H9 (cell line): ENCODE measurements around the gene DCC. TPM values are rescaled to one million over a fixed set of nuclear protein-coding genes. Genes with fewer than 3 reads are reported as not detected.

Source experiments
- DNase-seq: peaks from one replicate; pipeline ENCODE4 v3.0.0-alpha.2; 2017
- H2AFZ ChIP-seq: one replicate; pipeline ENCODE4 v1.6.1; 2013; ENCODE audit warnings: mild to moderate bottlenecking, low read length, control low read depth, moderate library complexity
- H2AK5ac ChIP-seq: 2 replicates; pipeline ENCODE4 v1.6.1; 2013; ENCODE audit warnings: low read length, control low read depth, mixed read lengths; ENCODE audit not compliant: insufficient read length
- H2BK120ac ChIP-seq: one replicate; pipeline ENCODE4 v1.6.1; 2013; ENCODE audit warnings: low read depth, mild to moderate bottlenecking, low read length, control low read depth, inconsistent platforms; ENCODE audit not compliant: poor library complexity, severe bottlenecking
- H2BK12ac ChIP-seq: 2 replicates; pipeline ENCODE4 v1.6.1; 2013; ENCODE audit warnings: low read length, control low read depth, mixed read lengths, low read depth; ENCODE audit not compliant: insufficient read length
- H2BK15ac ChIP-seq: 2 replicates; pipeline ENCODE4 v1.6.1; 2013; ENCODE audit warnings: low read depth, low read length, control low read depth
- H2BK20ac ChIP-seq: one replicate; pipeline ENCODE4 v1.6.1; 2013; ENCODE audit warnings: low read depth, mild to moderate bottlenecking, low read length, control low read depth, inconsistent platforms; ENCODE audit not compliant: poor library complexity, severe bottlenecking
- H2BK5ac ChIP-seq: 2 replicates; pipeline ENCODE4 v1.6.1; 2013; ENCODE audit warnings: low read length, control low read depth, mixed read lengths; ENCODE audit not compliant: insufficient read length
- H3K14ac ChIP-seq: 2 replicates; pipeline ENCODE4 v1.6.1; 2013; ENCODE audit warnings: low read length, control low read depth; ENCODE audit not compliant: insufficient read depth
- H3K18ac ChIP-seq: 2 replicates; pipeline ENCODE4 v1.6.1; 2013; ENCODE audit warnings: low read depth, mild to moderate bottlenecking, mixed read lengths, low read length, control low read depth; ENCODE audit not compliant: insufficient read length
- H3K23ac ChIP-seq: 2 replicates; pipeline ENCODE4 v1.6.1; 2013; ENCODE audit warnings: low read length, control low read depth, mixed read lengths, low read depth; ENCODE audit not compliant: insufficient read length
- H3K23me2 ChIP-seq: 2 replicates; pipeline ENCODE4 v1.6.1; 2013; ENCODE audit warnings: low read depth, mild to moderate bottlenecking, mixed read lengths, low read length, control low read depth; ENCODE audit not compliant: insufficient read length, poor library complexity, severe bottlenecking
- H3K27ac ChIP-seq: 2 replicates; pipeline ENCODE4 v1.5.1; 2013; ENCODE audit warnings: low read length, control low read depth, mixed read lengths, low read depth; ENCODE audit not compliant: insufficient read length
- H3K27me3 ChIP-seq: 2 replicates; pipeline ENCODE4 v1.6.1; 2013; ENCODE audit warnings: low read length, control low read depth, inconsistent platforms; ENCODE audit not compliant: insufficient read depth
- H3K4ac ChIP-seq: 2 replicates; pipeline ENCODE4 v1.6.1; 2013; ENCODE audit warnings: low read depth, mild to moderate bottlenecking, control low read depth, inconsistent platforms, low read length, moderate library complexity
- H3K4me1 ChIP-seq: 2 replicates; pipeline ENCODE4 v1.6.1; 2013; ENCODE audit warnings: low read length, control low read depth, inconsistent platforms; ENCODE audit not compliant: insufficient read depth
- H3K4me2 ChIP-seq: 2 replicates; pipeline ENCODE4 v1.6.1; 2013; ENCODE audit warnings: low read length, control low read depth, mixed read lengths; ENCODE audit not compliant: insufficient read length, insufficient read depth
- H3K56ac ChIP-seq: 2 replicates; pipeline ENCODE4 v1.6.1; 2013; ENCODE audit warnings: low read depth, mild to moderate bottlenecking, mixed read lengths, low read length, control low read depth; ENCODE audit not compliant: insufficient read length
- H3K79me1 ChIP-seq: 2 replicates; pipeline ENCODE4 v1.6.1; 2013; ENCODE audit warnings: low read depth, mild to moderate bottlenecking, moderate library complexity, low read length, control low read depth, inconsistent platforms; ENCODE audit not compliant: insufficient read depth, poor library complexity, severe bottlenecking
- H3K79me2 ChIP-seq: 2 replicates; pipeline ENCODE4 v1.6.1; 2013; ENCODE audit warnings: low read length, control low read depth, inconsistent platforms; ENCODE audit not compliant: insufficient read depth
- H3K9ac ChIP-seq: 2 replicates; pipeline ENCODE4 v1.6.1; 2013; ENCODE audit warnings: low read length, control low read depth, mixed read lengths; ENCODE audit not compliant: insufficient read length; ENCODE audit errors: extremely low read depth
- H3K9me3 ChIP-seq: one replicate; pipeline ENCODE4 v1.6.1; 2013; ENCODE audit warnings: low read depth, low read length, inconsistent platforms; ENCODE audit not compliant: control insufficient read depth
- H3T11ph ChIP-seq: one replicate; pipeline ENCODE4 v1.6.1; 2013; ENCODE audit warnings: mild to moderate bottlenecking, low read length, control low read depth, inconsistent platforms
- H4K20me1 ChIP-seq: one replicate; pipeline ENCODE4 v1.6.1; 2013; ENCODE audit not compliant: control insufficient read depth, insufficient read length, insufficient read depth
- H4K5ac ChIP-seq: 2 replicates; pipeline ENCODE4 v1.6.1; 2013; ENCODE audit warnings: low read depth, mild to moderate bottlenecking, mixed read lengths, low read length, control low read depth; ENCODE audit not compliant: insufficient read length
- H4K8ac ChIP-seq: replicated peaks from 2 replicates; pipeline ENCODE4 v1.6.1; 2013; ENCODE audit warnings: low read length, control low read depth, mixed read lengths, low read depth; ENCODE audit not compliant: insufficient read length
- H4K91ac ChIP-seq: 2 replicates; pipeline ENCODE4 v1.6.1; 2013; ENCODE audit warnings: low read depth, mild to moderate bottlenecking, moderate library complexity, mixed read lengths, low read length, control low read depth; ENCODE audit not compliant: insufficient read length
- H3K27ac Mint-ChIP-seq, 3 experiments: 2 replicates in 2 of 3; 3 replicates in 1 of 3; pipeline ENCODE4 v1.8.0; 2020 to 2021; ENCODE audit warnings: mixed read lengths in 3 of 3, mild to moderate bottlenecking in 1 of 3, moderate library complexity in 1 of 3
- H3K27me3 Mint-ChIP-seq: 2 replicates; pipeline ENCODE4 v1.8.0; 2021; ENCODE audit warnings: low read depth, mild to moderate bottlenecking, moderate library complexity, mixed read lengths
- H3K36me3 Mint-ChIP-seq, 3 experiments: 2 replicates in 2 of 3; 3 replicates in 1 of 3; pipeline ENCODE4 v1.8.0; 2020 to 2021; ENCODE audit warnings: low read depth in 3 of 3, mixed read lengths in 3 of 3; ENCODE audit not compliant: insufficient read depth in 1 of 3
- H3K4me1 Mint-ChIP-seq, 2 experiments: 2 replicates each; pipeline ENCODE4 v1.8.0; 2020; ENCODE audit warnings: mixed read lengths in 2 of 2
- H3K4me3 Mint-ChIP-seq, 2 experiments: 2 replicates in 1 of 2; 3 replicates in 1 of 2; pipeline ENCODE4 v1.8.0; 2020 to 2021; ENCODE audit warnings: mild to moderate bottlenecking in 2 of 2, mixed read lengths in 2 of 2, moderate library complexity in 1 of 2
- H3K9me3 Mint-ChIP-seq, 2 experiments: 2 replicates in 1 of 2; 3 replicates in 1 of 2; pipeline ENCODE4 v1.8.0; 2020; ENCODE audit warnings: mild to moderate bottlenecking in 2 of 2, mixed read lengths in 2 of 2, moderate library complexity in 1 of 2
- CTCF ChIP-seq: fragments of 200-600 bp; sonication (generic); conservative IDR thresholded peaks from 3 replicates; pipeline ENCODE4 v1.8.0; 2021; ENCODE audit warnings: antibody characterized with exemption, mild to moderate bottlenecking
- WGBS: extraction: QIAGEN DNeasy Blood & Tissue Kit; methylation state at CpG from one replicate; pipeline ENCODE4 v1.1.7; 2013; ENCODE audit warnings: missing lambda C conversion rate, low lambda C conversion rate, mixed read lengths; ENCODE audit not compliant: insufficient read length; ENCODE audit errors: extremely low coverage; 5-methylcytosine and 5-hydroxymethylcytosine counted together
- total RNA-seq: library from RNA; stranded (reverse); gene quantifications from 2 replicates; pipeline ENCODE4 v1.2.1, GENCODE V29; 2021

Gene DCC
- total RNA-seq, 1 experiment from 2014 or later = 0.35 TPM

- no peak overlapping the region for H2BK12ac ChIP-seq
- H4K8ac ChIP-seq = no peak overlapping the region
- no peaks in the 10 kb centered on the region for H3K23me2 ChIP-seq
- no peak for DNase-seq
- H3K4me1 ChIP-seq = no peaks in the 10 kb centered on the region
- H3K4ac ChIP-seq = no peak overlapping the region
- Mint-ChIP-seq H3K9me3 (no peaks in the 10 kb centered on the region; a peak in 1 of 5 replicates), H3K36me3 (no peaks in the 10 kb centered on the region), H3K27me3 (no peaks in the 10 kb centered on the region), H3K4me1 (no peaks in the 10 kb centered on the region), H3K27ac (no peak overlapping the region; a peak in 1 of 7 replicates), H3K4me3 (no peak overlapping the region)
- no peak overlapping the region for H3K27ac ChIP-seq
- no peak overlapping the region for H2BK20ac ChIP-seq
- H4K91ac ChIP-seq = no peak overlapping the region
- H3K4me2 ChIP-seq = no peak overlapping the region
- H3K9ac ChIP-seq = no peak overlapping the region
- no peak overlapping the region for H4K5ac ChIP-seq
- H4K20me1 ChIP-seq = no peaks in the 10 kb centered on the region
- H2BK120ac ChIP-seq = no peak overlapping the region
- no peak overlapping the region for H3K23ac ChIP-seq
- H3K79me2 ChIP-seq = no peaks in the 10 kb centered on the region
- TF ChIP-seq CTCF = no peak
- H3K14ac ChIP-seq = no peak overlapping the region
- H2AK5ac ChIP-seq = no peak overlapping the region
- H3K79me1 ChIP-seq = no peaks in the 10 kb centered on the region
- no peak overlapping the region for H2AFZ ChIP-seq
- no peak overlapping the region for H2BK15ac ChIP-seq
- H3K18ac ChIP-seq = no peak overlapping the region
- no peaks in the 10 kb centered on the region for H3K27me3 ChIP-seq
- no CpG with 5 or more reads among the region's 9 CpGs for WGBS
- no peak overlapping the region for H3K56ac ChIP-seq
- no peak overlapping the region for H2BK5ac ChIP-seq
- H3T11ph ChIP-seq = no peak overlapping the region
- H3K9me3 ChIP-seq = no peaks in the 10 kb centered on the region
Observed at GRCh38 chr18:52391810-52392559, 52.0 kb downstream of the DCC start.
